Trophoblast cell (in vitro differentiated cells and primary cell): ENCODE results near the gene MEIS3. TPM values are rescaled to one million over a fixed set of nuclear protein-coding genes. Genes with fewer than 3 reads are reported as not detected.

Experiments
- DNase-seq, 2 donors: peaks; one replicate each; pipeline ENCODE4 v3.0.0-alpha.2; 2016
- H2AFZ ChIP-seq: 2 replicates; pipeline ENCODE4 v1.6.1; 2013; ENCODE audit warnings: low read length, moderate library complexity, mild to moderate bottlenecking; ENCODE audit not compliant: insufficient read depth, poor library complexity
- H2AK5ac ChIP-seq: 2 replicates; pipeline ENCODE4 v1.6.1; 2013; ENCODE audit warnings: mild to moderate bottlenecking, low read length
- H2BK120ac ChIP-seq: 2 replicates; pipeline ENCODE4 v1.6.1; 2013; ENCODE audit warnings: low read length, mild to moderate bottlenecking, moderate library complexity; ENCODE audit not compliant: insufficient read depth, poor library complexity
- H2BK12ac ChIP-seq: 2 replicates; pipeline ENCODE4 v1.6.1; 2013; ENCODE audit warnings: mild to moderate bottlenecking, low read length, moderate library complexity
- H2BK5ac ChIP-seq: 2 replicates; pipeline ENCODE4 v1.6.1; 2013; ENCODE audit warnings: low read length, low read depth, moderate library complexity, mild to moderate bottlenecking; ENCODE audit not compliant: poor library complexity
- H3K14ac ChIP-seq: 2 replicates; pipeline ENCODE4 v1.6.1; 2013; ENCODE audit warnings: mild to moderate bottlenecking, low read length
- H3K18ac ChIP-seq: 2 replicates; pipeline ENCODE4 v1.6.1; 2013; ENCODE audit warnings: mild to moderate bottlenecking, low read length
- H3K23ac ChIP-seq: 2 replicates; pipeline ENCODE4 v1.6.1; 2013; ENCODE audit warnings: low read length
- H3K27ac ChIP-seq: 2 replicates; pipeline ENCODE4 v1.5.1; 2013; ENCODE audit warnings: low read depth, mild to moderate bottlenecking, inconsistent platforms, low read length, moderate library complexity
- H3K27me3 ChIP-seq: 2 replicates; pipeline ENCODE4 v1.6.1; 2013; ENCODE audit warnings: inconsistent platforms, mild to moderate bottlenecking, low read length, moderate library complexity; ENCODE audit not compliant: insufficient read depth
- H3K36me3 ChIP-seq, 2 experiments: 1 replicate in 1 of 2; 2 replicates in 1 of 2; pipeline ENCODE4 v1.6.1; 2013; ENCODE audit warnings: low read length in 2 of 2, mild to moderate bottlenecking in 2 of 2, moderate library complexity in 1 of 2; ENCODE audit not compliant: insufficient read depth in 2 of 2, control insufficient read depth in 1 of 2
- H3K4ac ChIP-seq: 2 replicates; pipeline ENCODE4 v1.6.1; 2013; ENCODE audit warnings: low read depth, mild to moderate bottlenecking, low read length, moderate library complexity
- H3K4me1 ChIP-seq, 2 experiments: 1 replicate in 1 of 2; 2 replicates in 1 of 2; pipeline ENCODE4 v1.6.1; 2013; ENCODE audit warnings: low read length in 2 of 2, mild to moderate bottlenecking in 2 of 2, moderate library complexity in 1 of 2; ENCODE audit not compliant: insufficient read depth in 2 of 2, control insufficient read depth in 1 of 2
- H3K4me2 ChIP-seq: 2 replicates; pipeline ENCODE4 v1.6.1; 2013; ENCODE audit warnings: inconsistent platforms, mild to moderate bottlenecking, low read length, moderate library complexity
- H3K4me3 ChIP-seq: 2 replicates; pipeline ENCODE4 v1.5.1; 2013; ENCODE audit warnings: mild to moderate bottlenecking, low read depth, low read length, inconsistent platforms
- H3K79me1 ChIP-seq: one replicate; pipeline ENCODE4 v1.6.1; 2013; ENCODE audit warnings: low read length
- H3K79me2 ChIP-seq: 2 replicates; pipeline ENCODE4 v1.6.1; 2013; ENCODE audit warnings: low read length, mild to moderate bottlenecking; ENCODE audit not compliant: control insufficient read depth, insufficient read depth, poor library complexity
- H3K9ac ChIP-seq: 2 replicates; pipeline ENCODE4 v1.6.1; 2013; ENCODE audit warnings: mild to moderate bottlenecking, low read length
- H3K9me3 ChIP-seq: 2 replicates; pipeline ENCODE4 v1.6.1; 2013; ENCODE audit warnings: low read depth, mild to moderate bottlenecking, control low read depth, inconsistent platforms, low read length; ENCODE audit not compliant: insufficient read depth
- H4K12ac ChIP-seq: 2 replicates; pipeline ENCODE4 v1.6.1; 2013; ENCODE audit warnings: low read depth, mild to moderate bottlenecking, low read length, moderate library complexity
- H4K8ac ChIP-seq: 2 replicates; pipeline ENCODE4 v1.6.1; 2013; ENCODE audit warnings: low read depth, mild to moderate bottlenecking, low read length, moderate library complexity
- H4K91ac ChIP-seq: one replicate; pipeline ENCODE4 v1.6.1; 2013; ENCODE audit warnings: low read depth, mild to moderate bottlenecking, low read length, moderate library complexity
- whole genome bisulfite sequencing: extraction: QIAGEN DNeasy Blood & Tissue Kit; methylation state at CpG from one replicate; pipeline ENCODE4 v1.1.7; 2013; ENCODE audit warnings: missing lambda C conversion rate; ENCODE audit not compliant: insufficient read length, insufficient coverage; ENCODE audit errors: extremely low coverage; 5-methylcytosine and 5-hydroxymethylcytosine counted together
- polyA plus RNA-seq: library from polyadenylated mRNA; stranded (reverse); fragments of 200-250 nt; gene quantifications from 2 replicates; pipeline ENCODE4 v1.2.3, GENCODE V29; 2013

The MEIS3 gene
- 6.2 and 6.4 TPM in 2 replicates for polyA plus RNA-seq

DNA sequence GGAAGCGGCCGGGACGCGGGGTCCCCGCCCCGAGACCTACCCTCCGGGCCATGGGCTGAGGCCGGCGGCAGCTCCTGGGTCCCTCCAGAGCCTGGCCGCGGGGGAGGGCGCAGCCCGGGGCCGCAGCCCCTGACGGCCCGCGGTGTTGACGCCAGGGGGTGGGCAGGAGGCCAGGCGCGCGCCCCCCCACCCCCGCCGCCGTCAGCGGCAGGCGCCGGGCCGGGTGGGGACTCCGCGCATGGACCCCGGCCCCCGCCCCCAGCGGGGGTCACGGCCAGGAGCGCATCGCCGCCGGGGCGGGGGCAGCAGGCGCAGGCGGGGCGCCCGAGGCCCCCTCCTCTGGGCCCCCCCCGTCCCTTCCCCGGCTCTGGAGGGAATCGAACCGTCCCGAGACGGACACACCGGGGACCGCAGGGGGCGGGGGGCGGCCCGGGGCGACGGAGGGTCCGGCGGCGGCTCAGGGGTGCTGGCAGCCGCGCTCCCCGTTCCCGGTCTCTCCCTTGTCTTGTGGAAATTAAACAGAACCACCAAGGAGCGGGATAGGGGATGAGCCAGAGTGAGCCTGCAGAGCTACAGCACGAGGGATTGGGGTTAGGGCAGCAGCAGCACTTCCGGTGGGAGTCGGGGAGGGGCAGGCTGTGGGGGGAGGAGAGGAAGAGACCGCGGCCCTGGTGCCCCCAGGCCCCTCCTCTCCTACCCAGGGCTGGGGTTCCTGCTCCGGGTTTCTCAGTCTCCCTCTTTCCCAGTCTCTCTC lies at the start of gene MEIS3:
Gene MEIS3, minus strand, starts transcription at position 498 of the 754 bp plus-strand sequence. Its CDS starts 446 bp downstream, at position 52.
- no CpG with 5 or more reads among the region's 70 CpGs for WGBS
- Histone ChIP-seq H3K4me3 (no peak within 1 kb of the TSS), H3K4ac (no peak within 1 kb of the TSS)

DNA sequence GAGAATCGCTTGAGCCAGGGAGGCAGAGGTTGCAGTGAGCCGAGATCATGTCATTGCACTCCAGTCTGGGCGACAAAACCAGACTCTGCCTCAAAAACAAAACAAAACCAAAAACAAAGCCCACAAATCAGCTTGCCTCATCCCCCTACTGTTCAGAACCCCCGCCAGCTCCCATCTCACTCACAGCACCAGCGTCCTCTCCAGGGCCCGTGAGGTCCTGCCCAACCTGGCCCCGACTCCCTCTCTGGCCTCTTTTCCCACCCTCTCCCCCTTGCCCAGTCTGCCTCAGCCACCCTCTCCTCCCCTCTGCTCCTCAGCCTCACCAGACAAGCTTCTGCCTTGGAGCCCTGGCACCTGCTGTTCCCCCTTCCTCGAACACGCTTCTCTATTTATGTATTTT lies 48.6 kb upstream of the MEIS3 start:
- no peaks in the 10 kb centered on the region for H3K79me1 ChIP-seq
- no peak overlapping the region for H2AFZ ChIP-seq
- peaks cover 7% of the 10 kb centered on the region for H3K27me3 ChIP-seq
- no peak overlapping the region for H2BK120ac ChIP-seq
- WGBS = no CpG with 5 or more reads among the region's 9 CpGs
- no peak overlapping the region for H3K4ac ChIP-seq
- H3K14ac ChIP-seq = no peak overlapping the region
- no peak overlapping the region for H3K4me3 ChIP-seq
- H3K9ac ChIP-seq = no peak overlapping the region
- no peak overlapping the region for H3K4me2 ChIP-seq
- no peak overlapping the region for H2AK5ac ChIP-seq
- no peak overlapping the region for H3K18ac ChIP-seq
- no peak overlapping the region for H2BK5ac ChIP-seq
- H4K8ac ChIP-seq = no peak overlapping the region
- no peaks in the 10 kb centered on the region for H3K36me3 ChIP-seq
- H3K4me1 ChIP-seq = peaks cover 0 to 5% of the 10 kb centered on the region in 2 experiments
- no peak for DNase-seq
- no peak overlapping the region for H3K27ac ChIP-seq
- no peak overlapping the region for H2BK12ac ChIP-seq
- H4K91ac ChIP-seq = no peak overlapping the region
- H3K9me3 ChIP-seq = peaks cover 1% of the 10 kb centered on the region
- H4K12ac ChIP-seq = no peak overlapping the region
- no peaks in the 10 kb centered on the region for H3K79me2 ChIP-seq
- no peak overlapping the region for H3K23ac ChIP-seq

More for the DNA sequence above, at the start of gene MEIS3:
- Histone ChIP-seq H4K12ac (no peak within 1 kb of the TSS), H3K4me1 (peaks cover 0 to 11% of the 10 kb centered on the region in 2 experiments), H4K91ac (no peak within 1 kb of the TSS), H3K27me3 (peaks cover 69% of the 10 kb centered on the region), H2AFZ (no peak within 1 kb of the TSS), H3K14ac (no peak within 1 kb of the TSS), H3K9ac (no peak within 1 kb of the TSS), H3K27ac (no peak within 1 kb of the TSS), H2BK120ac (no peak within 1 kb of the TSS), H4K8ac (no peak within 1 kb of the TSS), H3K79me2 (no peaks in the 10 kb centered on the region), H2AK5ac (no peak within 1 kb of the TSS), H3K79me1 (no peaks in the 10 kb centered on the region), H3K18ac (no peak within 1 kb of the TSS), H3K9me3 (peaks cover 3% of the 10 kb centered on the region), H3K36me3 (no peaks in the 10 kb centered on the region), H3K23ac (no peak within 1 kb of the TSS), H2BK5ac (no peak within 1 kb of the TSS), H3K4me2 (peak within 1 kb of the TSS; percentile 42), H2BK12ac (no peak within 1 kb of the TSS)
- no peak for DNase-seq

DNA sequence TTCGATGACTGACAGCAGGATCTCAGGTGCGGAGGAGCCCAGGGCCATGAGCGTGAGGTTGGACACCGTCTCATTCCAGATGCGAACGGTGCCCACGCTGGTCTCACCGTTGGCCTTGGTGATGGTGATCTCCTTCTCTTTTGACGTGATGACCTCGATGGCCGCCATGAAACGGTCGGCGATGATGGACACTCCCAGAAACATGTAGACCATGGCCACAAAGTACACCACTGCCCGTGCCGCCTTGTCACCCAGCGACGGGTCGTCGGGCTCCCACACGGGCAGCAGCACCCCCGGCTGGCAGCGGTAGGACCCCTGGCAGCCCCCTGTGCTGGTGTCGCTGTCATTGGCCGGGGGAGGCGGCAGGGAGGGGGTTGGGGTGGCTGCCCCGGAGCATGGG lies 46.6 kb upstream of the MEIS3 start:
- no peak overlapping the region for H4K12ac ChIP-seq
- H3K4me3 ChIP-seq = no peak overlapping the region
- H2BK5ac ChIP-seq = no peak overlapping the region
- no peak overlapping the region for H2BK12ac ChIP-seq
- no peak for DNase-seq
- no peak overlapping the region for H3K18ac ChIP-seq
- no peak overlapping the region for H3K27ac ChIP-seq
- H3K4me2 ChIP-seq = no peak overlapping the region
- H3K9me3 ChIP-seq = peaks cover 1% of the 10 kb centered on the region
- H3K27me3 ChIP-seq = peaks cover 7% of the 10 kb centered on the region
- no peak overlapping the region for H3K9ac ChIP-seq
- no peak overlapping the region for H4K8ac ChIP-seq
- H2AFZ ChIP-seq = no peak overlapping the region
- H3K79me1 ChIP-seq = no peaks in the 10 kb centered on the region
- H3K36me3 ChIP-seq = no peaks in the 10 kb centered on the region
- no peak overlapping the region for H2AK5ac ChIP-seq
- WGBS = no CpG with 5 or more reads among the region's 27 CpGs
- no peak overlapping the region for H3K14ac ChIP-seq
- H3K23ac ChIP-seq = no peak overlapping the region
- no peaks in the 10 kb centered on the region for H3K79me2 ChIP-seq
- H3K4ac ChIP-seq = no peak overlapping the region
- H2BK120ac ChIP-seq = no peak overlapping the region
- no peak overlapping the region for H4K91ac ChIP-seq
- no peaks in the 10 kb centered on the region for H3K4me1 ChIP-seq

DNA sequence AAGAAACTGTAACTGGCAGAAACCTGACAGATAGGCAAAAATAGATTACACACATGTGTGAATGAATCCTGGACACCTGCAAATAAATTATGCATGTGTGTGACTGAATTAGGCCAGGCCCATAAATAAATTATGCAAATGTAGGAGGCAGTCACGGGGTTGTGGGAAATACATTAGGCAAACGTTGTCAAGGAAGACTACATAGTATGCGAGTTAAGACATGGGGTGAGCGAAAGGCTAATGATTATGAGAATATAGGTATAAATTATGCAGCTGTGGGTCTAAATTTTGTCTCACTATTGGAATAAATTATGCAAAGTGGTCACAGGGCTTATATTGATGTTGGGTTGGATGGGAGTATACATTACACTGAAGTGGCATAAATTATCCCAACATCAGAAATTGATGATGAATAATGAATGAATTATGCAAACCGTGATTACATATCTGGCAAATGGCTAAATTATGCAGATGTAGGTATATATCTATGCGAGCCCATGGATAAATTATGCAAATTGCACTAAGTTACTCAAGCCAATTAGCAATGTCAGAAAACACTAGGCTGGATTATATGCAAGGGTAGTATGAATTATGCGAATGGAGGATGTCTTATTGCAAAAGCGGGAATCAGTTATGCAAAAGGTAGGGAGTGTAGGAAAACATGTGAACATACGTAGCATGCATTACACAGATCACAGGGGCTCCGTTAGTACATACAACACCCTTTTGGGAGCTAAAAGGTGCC lies 45.5 kb upstream of the MEIS3 start:
- Histone ChIP-seq H2AK5ac (no peak overlapping the region), H4K91ac (no peak overlapping the region), H3K4me2 (no peak overlapping the region), H3K14ac (no peak overlapping the region), H2AFZ (no peak overlapping the region), H3K27ac (no peak overlapping the region), H4K8ac (no peak overlapping the region), H3K4ac (no peak overlapping the region), H4K12ac (no peak overlapping the region), H3K4me1 (no peaks in the 10 kb centered on the region), H2BK5ac (no peak overlapping the region), H2BK120ac (no peak overlapping the region), H3K18ac (no peak overlapping the region), H3K36me3 (no peaks in the 10 kb centered on the region), H2BK12ac (no peak overlapping the region), H3K23ac (no peak overlapping the region), H3K9ac (no peak overlapping the region), H3K4me3 (no peak overlapping the region), H3K9me3 (peaks cover 1% of the 10 kb centered on the region), H3K27me3 (peaks cover 1% of the 10 kb centered on the region), H3K79me2 (no peaks in the 10 kb centered on the region), H3K79me1 (no peaks in the 10 kb centered on the region)
- no CpG with 5 or more reads among the region's 10 CpGs for WGBS
- DNase-seq = no peak
